ENCODE measurements around the gene APOC3.
"Not testable (repeated sequence)": the region's sequence is repeated elsewhere in the genome, so short reads cannot be mapped to it uniquely, and the experiment has no call there.

APOC3 gene

DNA sequence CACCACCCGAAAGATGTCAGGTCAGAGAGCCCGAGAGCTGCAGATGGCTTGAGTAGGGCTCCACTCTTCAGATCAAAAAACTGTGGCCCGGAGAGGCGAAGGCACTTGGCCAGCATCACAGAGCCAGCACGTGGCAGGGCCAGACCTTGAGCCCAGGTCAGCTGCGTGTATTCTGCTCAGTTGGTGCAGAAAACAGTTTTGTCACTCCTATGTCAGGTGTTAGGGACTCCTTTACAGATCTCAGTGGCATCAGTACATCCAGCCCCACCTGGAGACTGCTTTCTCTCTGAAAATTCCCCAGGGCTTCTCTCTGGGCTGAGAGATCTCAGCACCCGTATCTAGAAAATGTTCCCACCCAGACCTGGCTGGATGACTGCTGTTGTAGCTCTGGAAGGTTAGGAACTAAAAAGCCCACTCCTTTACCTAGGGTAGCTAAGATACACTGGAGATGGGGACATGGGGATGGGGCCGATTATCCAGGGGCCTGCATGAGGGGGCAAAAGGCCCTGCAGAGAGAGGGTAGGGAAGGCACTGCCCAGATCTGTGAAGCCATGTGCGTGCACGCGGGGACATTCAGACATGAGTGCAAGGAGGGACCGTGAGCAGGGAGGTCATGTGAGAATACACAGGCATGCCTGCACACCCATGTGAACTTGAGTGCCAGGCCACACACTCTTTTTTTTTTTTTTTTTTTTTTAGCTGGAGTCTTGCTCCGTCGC, 4.3 kb downstream of the APOC3 start:
- Mint-ChIP-seq H3K27ac (no peak overlapping the region), H3K4me1 (peaks cover 12% of the 10 kb centered on the region), H3K27me3 (no peaks in the 10 kb centered on the region), H3K9me3 (no peaks in the 10 kb centered on the region), H3K4me3 (peak overlapping the region; percentile 13), H3K36me3 (no peaks in the 10 kb centered on the region)

DNA sequence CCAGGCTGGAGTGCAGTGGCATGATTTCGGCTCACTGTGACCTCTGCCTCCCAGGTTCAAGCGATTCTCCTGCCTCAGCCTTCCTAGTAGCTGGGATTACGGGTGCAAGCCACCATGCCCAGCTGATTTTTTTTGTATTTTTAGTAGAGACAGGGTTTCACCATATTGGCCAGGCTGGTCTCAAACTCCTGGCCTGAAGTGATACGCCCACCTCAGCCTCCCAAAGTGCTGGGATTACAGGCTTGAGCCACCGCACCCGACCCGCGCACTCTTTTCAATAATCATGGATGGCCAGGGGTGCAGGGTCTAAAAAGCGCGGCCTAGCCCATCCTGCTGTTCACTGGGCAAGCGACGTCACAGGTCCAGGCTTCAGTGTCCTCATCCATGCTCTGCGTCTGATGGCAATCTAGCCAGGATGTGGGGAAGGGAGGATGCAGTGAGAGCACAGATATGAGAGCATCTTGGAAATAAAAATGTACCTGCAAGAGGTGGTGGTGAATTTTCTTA, 4.9 kb downstream of the APOC3 start:
- not testable (repeated sequence) for H3K36me3 Mint-ChIP-seq, H3K27me3 Mint-ChIP-seq, H3K9me3 Mint-ChIP-seq, H3K27ac Mint-ChIP-seq
- Mint-ChIP-seq H3K4me3 (peak overlapping the region; percentile 39), H3K4me1 (peaks cover 12% of the 10 kb centered on the region)

DNA sequence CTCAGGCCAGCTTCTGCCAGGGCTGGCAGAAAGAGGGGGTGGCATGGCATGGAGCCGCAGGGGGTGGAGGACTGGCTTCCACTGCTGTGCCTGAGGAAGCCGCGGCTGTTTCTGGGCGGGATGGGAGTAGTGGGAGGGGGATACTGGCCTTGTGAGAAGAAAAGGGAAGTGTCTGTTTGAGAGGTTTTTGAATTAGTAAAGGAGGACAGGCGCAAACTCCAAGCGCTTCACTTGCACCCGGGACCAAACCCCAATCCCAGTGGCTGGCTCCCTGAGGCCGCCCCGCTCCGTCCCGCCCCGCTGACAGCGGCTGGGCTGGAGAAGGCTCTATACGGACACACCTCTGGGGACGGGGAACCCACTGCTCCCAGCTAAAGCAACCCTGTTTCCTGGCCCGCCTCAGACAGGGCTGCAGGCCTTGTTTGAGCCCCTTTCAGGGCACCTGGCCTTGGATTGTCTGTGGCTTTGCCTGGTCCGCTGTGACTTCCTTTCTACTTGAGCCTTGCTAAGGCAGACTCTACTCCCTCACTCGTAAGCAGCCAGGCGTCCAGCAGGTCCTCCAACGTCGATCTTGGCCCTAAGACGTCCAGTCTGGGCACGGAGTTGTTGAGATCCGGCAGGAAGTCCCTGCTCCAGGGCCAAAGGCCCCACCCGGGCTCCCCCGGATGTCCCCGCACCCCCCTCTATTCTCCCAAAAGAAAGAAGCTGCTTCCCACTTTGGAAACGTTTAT, 5.5 kb downstream of the APOC3 start:
- no peak overlapping the region for H3K27ac Mint-ChIP-seq
- no peaks in the 10 kb centered on the region for H3K27me3 Mint-ChIP-seq
- no peaks in the 10 kb centered on the region for H3K9me3 Mint-ChIP-seq
- peak overlapping the region; percentile 76 for H3K4me3 Mint-ChIP-seq
- H3K4me1 Mint-ChIP-seq = peaks cover 12% of the 10 kb centered on the region
- no peaks in the 10 kb centered on the region for H3K36me3 Mint-ChIP-seq

DNA sequence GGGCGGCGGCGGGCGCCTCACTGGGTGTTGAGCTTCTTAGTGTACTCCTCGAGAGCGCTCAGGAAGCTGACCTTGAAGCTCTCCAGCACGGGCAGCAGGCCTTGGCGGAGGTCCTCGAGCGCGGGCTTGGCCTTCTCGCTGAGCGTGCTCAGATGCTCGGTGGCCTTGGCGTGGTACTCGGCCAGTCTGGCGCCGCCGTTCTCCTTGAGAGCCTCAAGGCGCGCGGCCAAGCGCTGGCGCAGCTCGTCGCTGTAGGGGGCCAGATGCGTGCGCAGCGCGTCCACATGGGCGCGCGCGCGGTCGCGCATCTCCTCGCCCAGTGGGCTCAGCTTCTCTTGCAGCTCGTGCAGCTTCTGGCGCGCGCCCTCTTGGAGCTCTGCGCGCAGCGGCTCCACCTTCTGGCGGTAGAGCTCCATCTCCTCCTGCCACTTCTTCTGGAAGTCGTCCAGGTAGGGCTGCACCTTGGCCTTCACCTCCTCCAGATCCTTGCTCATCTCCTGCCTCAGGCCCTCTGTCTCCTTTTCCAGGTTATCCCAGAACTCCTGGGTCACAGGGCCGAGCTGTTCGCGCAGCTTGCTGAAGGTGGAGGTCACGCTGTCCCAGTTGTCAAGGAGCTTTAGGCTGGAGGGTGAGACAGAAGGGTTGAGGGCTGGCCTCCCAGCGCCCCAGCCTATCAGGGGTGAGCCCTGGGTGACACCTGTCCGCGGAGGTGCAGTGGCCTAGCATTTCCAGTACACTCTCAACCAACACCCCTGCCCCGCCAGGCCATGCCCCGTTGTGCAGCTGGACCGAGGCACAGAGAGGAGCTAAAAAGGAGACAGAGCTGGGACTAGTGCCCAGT, 6.3 kb downstream of the APOC3 start:
- Mint-ChIP-seq H3K4me1 (peaks cover 12% of the 10 kb centered on the region), H3K27ac (no peak overlapping the region), H3K27me3 (no peaks in the 10 kb centered on the region), H3K4me3 (peak overlapping the region; percentile 76), H3K36me3 (no peaks in the 10 kb centered on the region), H3K9me3 (no peaks in the 10 kb centered on the region)

DNA sequence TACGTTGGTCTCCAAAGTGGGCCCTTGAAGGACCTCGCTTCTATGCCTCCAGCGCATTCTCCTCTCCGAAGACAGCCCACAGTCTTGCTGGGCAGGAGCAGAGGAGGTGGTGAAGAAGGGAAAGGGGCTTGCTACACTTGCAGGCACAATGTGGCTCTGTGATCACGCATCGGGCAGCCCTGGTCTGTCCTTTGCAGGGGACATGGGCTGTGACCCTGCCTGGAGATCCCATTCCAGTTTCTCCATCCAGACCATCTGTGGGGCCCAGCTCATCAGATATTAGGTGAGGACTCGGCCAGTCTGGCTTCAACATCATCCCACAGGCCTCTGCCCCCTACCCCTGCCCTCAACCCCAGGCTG, 6.9 kb downstream of the APOC3 start:
- no peaks in the 10 kb centered on the region for H3K9me3 Mint-ChIP-seq
- no peaks in the 10 kb centered on the region for H3K36me3 Mint-ChIP-seq
- H3K27ac Mint-ChIP-seq = no peak overlapping the region
- peaks cover 12% of the 10 kb centered on the region for H3K4me1 Mint-ChIP-seq
- no peak overlapping the region for H3K4me3 Mint-ChIP-seq
- H3K27me3 Mint-ChIP-seq = no peaks in the 10 kb centered on the region

GRCh38 chr11:116837231-116838091, 7.8 kb downstream of the APOC3 start, which contains the start of gene APOA1:
Gene APOA1, minus strand, starts transcription at chr11:116837622. Its CDS starts 235 bp downstream, at chr11:116837387.
- peaks cover 12% of the 10 kb centered on the region for H3K4me1 Mint-ChIP-seq
- no peaks in the 10 kb centered on the region for H3K27me3 Mint-ChIP-seq
- H3K27ac Mint-ChIP-seq = no peak within 1 kb of the TSS
- H3K36me3 Mint-ChIP-seq = no peaks in the 10 kb centered on the region
- H3K4me3 Mint-ChIP-seq = no peak within 1 kb of the TSS
- H3K9me3 Mint-ChIP-seq = no peaks in the 10 kb centered on the region

DNA sequence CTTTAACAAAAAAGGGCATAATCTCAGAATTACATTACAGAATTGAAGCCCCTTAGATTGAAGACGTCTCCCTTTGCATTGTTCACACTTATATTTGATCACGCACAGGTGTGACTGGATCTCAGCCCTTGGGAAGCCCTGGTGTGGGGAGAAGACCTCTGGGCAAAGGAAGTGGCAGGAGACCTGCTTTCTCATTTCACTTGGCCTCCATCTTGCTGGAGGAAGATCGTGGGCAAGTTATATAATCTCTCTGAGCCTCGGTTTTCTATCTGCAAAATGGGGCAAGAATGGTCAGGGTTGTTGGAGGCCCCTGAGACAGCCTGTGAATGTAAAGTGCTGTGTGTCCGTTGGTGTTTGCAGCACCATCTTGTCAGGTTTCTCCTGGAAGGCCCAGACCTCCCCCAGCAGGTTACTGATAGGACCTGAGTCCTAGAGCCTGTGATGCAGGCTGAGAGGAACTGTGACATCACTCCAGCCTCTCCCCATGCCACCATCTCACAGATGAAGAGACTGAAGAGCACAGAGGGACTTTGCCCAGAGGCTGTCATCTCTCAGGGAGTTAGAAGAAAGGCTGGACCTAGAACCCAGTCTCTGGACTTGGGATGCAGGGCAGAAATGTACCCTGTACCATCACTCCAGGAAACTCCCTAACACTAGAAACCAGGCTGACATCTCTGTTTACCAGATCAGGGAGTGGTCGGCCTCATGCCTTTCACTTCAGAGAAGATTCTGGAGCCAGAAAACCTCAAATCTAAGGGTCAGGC, 8.8 kb downstream of the APOC3 start:
- Mint-ChIP-seq H3K36me3 (peaks cover 2% of the 10 kb centered on the region), H3K4me3 (no peak overlapping the region), H3K9me3 (no peaks in the 10 kb centered on the region), H3K27ac (no peak overlapping the region), H3K27me3 (no peaks in the 10 kb centered on the region), H3K4me1 (peaks cover 12% of the 10 kb centered on the region)

DNA sequence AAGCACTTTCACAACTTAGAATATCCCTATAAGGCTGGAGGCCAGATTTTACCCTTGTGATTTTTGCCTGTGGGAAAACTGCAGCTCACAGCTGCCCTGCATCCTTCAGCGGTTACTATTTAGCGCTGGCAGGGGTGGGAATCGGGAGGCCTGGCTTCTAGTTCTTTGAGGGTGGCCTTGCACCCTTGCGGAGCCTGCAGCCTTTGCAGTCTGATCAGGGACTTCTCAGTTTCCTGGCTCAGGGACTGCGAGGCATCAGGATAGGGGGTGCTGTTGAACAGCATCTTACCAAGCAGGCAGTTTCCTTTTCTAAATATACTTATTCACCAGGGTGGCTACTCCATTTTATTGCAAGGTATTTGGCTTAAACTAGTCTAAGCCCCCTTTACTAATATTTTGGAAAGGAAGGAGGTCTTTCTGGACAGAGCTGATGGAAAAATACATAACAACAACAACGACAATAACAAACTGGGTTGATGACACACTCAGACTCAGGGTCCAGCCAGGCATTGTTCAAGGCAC, 10.6 kb downstream of the APOC3 start:
- Mint-ChIP-seq H3K4me3 (no peak overlapping the region), H3K9me3 (no peaks in the 10 kb centered on the region), H3K36me3 (peaks cover 5% of the 10 kb centered on the region), H3K27ac (no peak overlapping the region), H3K27me3 (no peaks in the 10 kb centered on the region), H3K4me1 (peaks cover 8% of the 10 kb centered on the region)

GRCh38 chr11:116840746-116841296, 11.1 kb downstream of the APOC3 start:
- H3K4me3 Mint-ChIP-seq = no peak overlapping the region
- H3K4me1 Mint-ChIP-seq = peaks cover 4% of the 10 kb centered on the region
- no peaks in the 10 kb centered on the region for H3K9me3 Mint-ChIP-seq
- H3K27me3 Mint-ChIP-seq = no peaks in the 10 kb centered on the region
- no peak overlapping the region for H3K27ac Mint-ChIP-seq
- H3K36me3 Mint-ChIP-seq = peaks cover 7% of the 10 kb centered on the region

DNA sequence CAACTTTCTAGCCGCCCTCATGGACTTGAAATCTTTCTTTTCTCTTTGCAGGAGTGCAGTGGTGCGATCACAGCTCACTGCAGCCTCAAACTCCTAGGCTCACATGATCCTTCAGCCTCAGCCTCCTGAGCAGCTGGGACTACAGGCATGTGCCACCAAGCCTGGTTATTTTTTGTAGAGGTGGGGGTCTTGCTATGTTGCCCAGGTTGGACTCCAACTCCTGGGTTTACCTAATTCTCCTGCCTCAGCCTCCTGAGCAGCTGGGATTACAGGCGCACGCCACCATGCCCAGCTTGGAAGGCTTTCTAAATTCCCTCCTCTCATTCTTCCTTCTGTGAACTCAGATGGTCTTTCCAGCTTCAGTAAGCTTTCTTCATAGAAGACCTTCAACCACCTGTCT, 12.4 kb downstream of the APOC3 start:
- Mint-ChIP-seq H3K9me3 (no peaks in the 10 kb centered on the region), H3K27ac (no peak overlapping the region), H3K4me3 (no peak overlapping the region)

GRCh38 chr11:116842909-116843308, 13.2 kb downstream of the APOC3 start:
- H3K4me3 Mint-ChIP-seq = no peak overlapping the region
- H3K27ac Mint-ChIP-seq = no peak overlapping the region
- peaks cover 13% of the 10 kb centered on the region for H3K36me3 Mint-ChIP-seq
- H3K4me1 Mint-ChIP-seq = no peaks in the 10 kb centered on the region
- H3K9me3 Mint-ChIP-seq = no peaks in the 10 kb centered on the region
- H3K27me3 Mint-ChIP-seq = no peaks in the 10 kb centered on the region

More for the DNA sequence above, 12.4 kb downstream of the APOC3 start:
- peaks cover 13% of the 10 kb centered on the region for H3K36me3 Mint-ChIP-seq
- no peaks in the 10 kb centered on the region for H3K27me3 Mint-ChIP-seq
- H3K4me1 Mint-ChIP-seq = no peaks in the 10 kb centered on the region

DNA sequence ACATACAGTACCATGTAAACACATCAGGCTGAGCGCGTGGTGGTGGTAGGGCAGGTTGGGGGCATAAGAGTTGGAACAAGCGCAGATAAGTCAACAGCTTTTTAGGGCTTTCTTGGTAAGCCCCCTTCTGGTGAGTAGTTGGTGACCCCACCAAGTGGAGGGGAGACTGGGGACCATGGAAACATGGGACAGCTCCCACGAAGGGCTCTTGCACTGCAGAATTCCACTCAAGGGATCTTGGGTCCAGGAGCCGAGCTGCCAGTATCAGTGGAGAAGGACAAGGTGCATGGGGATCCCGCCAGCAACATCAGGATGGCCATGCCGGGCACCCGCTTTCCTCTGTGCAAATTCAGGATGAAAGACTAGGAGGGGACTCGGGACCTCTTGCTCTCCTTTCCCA, 14.0 kb downstream of the APOC3 start:
- Mint-ChIP-seq H3K4me1 (no peaks in the 10 kb centered on the region), H3K27ac (no peak overlapping the region), H3K4me3 (no peak overlapping the region), H3K9me3 (no peaks in the 10 kb centered on the region), H3K27me3 (no peaks in the 10 kb centered on the region), H3K36me3 (peaks cover 13% of the 10 kb centered on the region)

DNA sequence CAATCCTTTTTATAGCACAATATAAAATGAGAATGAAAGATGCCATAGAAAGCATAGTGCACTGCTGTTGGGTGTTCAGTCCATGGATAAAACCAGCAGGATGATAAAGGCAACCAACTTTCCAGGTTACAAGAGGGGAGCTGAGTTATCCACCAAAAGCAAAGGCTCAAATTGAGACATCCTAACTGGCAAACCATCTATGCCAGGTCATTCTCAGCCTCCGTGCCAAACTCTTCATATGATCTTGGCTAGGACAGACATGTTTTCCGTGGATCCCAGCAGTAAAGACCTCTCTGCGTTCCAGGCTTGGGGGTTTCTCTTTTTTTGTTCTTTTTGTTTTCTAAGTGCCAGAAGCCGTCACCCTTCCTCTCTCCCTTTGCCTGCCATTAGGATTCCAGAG, 15.0 kb downstream of the APOC3 start:
- no peak overlapping the region for H3K27ac Mint-ChIP-seq
- H3K36me3 Mint-ChIP-seq = peaks cover 15% of the 10 kb centered on the region
- no peak overlapping the region for H3K4me3 Mint-ChIP-seq
- peaks cover 3% of the 10 kb centered on the region for H3K4me1 Mint-ChIP-seq
- no peaks in the 10 kb centered on the region for H3K27me3 Mint-ChIP-seq
- no peaks in the 10 kb centered on the region for H3K9me3 Mint-ChIP-seq

DNA sequence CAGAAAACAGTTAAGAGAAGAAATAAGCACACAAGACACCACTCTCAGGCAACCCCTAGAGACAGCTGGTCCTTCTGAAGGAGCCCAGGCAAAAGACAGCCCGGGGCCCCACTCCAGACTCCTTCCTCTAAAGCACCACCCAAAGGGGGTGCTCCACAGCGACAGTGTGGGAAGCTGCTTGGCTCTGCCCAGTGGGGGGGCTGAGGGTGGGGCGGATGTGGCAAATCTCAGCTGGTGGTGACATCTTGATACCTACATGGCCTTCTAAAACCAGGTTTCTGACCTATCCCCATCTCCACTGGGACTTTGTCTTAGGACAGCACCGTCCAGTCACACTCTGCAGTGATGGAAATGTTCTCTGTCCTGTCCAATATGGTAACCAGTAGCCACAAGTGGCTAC, 17.9 kb downstream of the APOC3 start:
- no peaks in the 10 kb centered on the region for H3K9me3 Mint-ChIP-seq
- H3K4me1 Mint-ChIP-seq = peaks cover 28% of the 10 kb centered on the region
- no peaks in the 10 kb centered on the region for H3K27me3 Mint-ChIP-seq
- H3K4me3 Mint-ChIP-seq = no peak overlapping the region
- peaks cover 19% of the 10 kb centered on the region for H3K36me3 Mint-ChIP-seq
- H3K27ac Mint-ChIP-seq = no peak overlapping the region

Data from activated naive CD4-positive, alpha-beta T cell treated with anti-CD3 and anti-CD28 coated beads, Interleukin-2, amount 50 U/mL, for 24 hours (primary cell).